H9 (cell line): ENCODE data around the gene DENND1A. TPM values are rescaled to one million over a fixed set of nuclear protein-coding genes. Genes with fewer than 3 reads are reported as not detected.

Experiments used
- DNase-seq: peaks from one replicate; pipeline ENCODE4 v3.0.0-alpha.2; 2017
- H2AFZ ChIP-seq: one replicate; pipeline ENCODE4 v1.6.1; 2013; ENCODE audit warnings: mild to moderate bottlenecking, low read length, control low read depth, moderate library complexity
- H2AK5ac ChIP-seq: 2 replicates; pipeline ENCODE4 v1.6.1; 2013; ENCODE audit warnings: low read length, control low read depth, mixed read lengths; ENCODE audit not compliant: insufficient read length
- H2BK120ac ChIP-seq: one replicate; pipeline ENCODE4 v1.6.1; 2013; ENCODE audit warnings: low read depth, mild to moderate bottlenecking, low read length, control low read depth, inconsistent platforms; ENCODE audit not compliant: poor library complexity, severe bottlenecking
- H2BK12ac ChIP-seq: 2 replicates; pipeline ENCODE4 v1.6.1; 2013; ENCODE audit warnings: low read length, control low read depth, mixed read lengths, low read depth; ENCODE audit not compliant: insufficient read length
- H2BK15ac ChIP-seq: 2 replicates; pipeline ENCODE4 v1.6.1; 2013; ENCODE audit warnings: low read depth, low read length, control low read depth
- H2BK20ac ChIP-seq: one replicate; pipeline ENCODE4 v1.6.1; 2013; ENCODE audit warnings: low read depth, mild to moderate bottlenecking, low read length, control low read depth, inconsistent platforms; ENCODE audit not compliant: poor library complexity, severe bottlenecking
- H2BK5ac ChIP-seq: 2 replicates; pipeline ENCODE4 v1.6.1; 2013; ENCODE audit warnings: low read length, control low read depth, mixed read lengths; ENCODE audit not compliant: insufficient read length
- H3K14ac ChIP-seq: 2 replicates; pipeline ENCODE4 v1.6.1; 2013; ENCODE audit warnings: low read length, control low read depth; ENCODE audit not compliant: insufficient read depth
- H3K18ac ChIP-seq: 2 replicates; pipeline ENCODE4 v1.6.1; 2013; ENCODE audit warnings: low read depth, mild to moderate bottlenecking, mixed read lengths, low read length, control low read depth; ENCODE audit not compliant: insufficient read length
- H3K23ac ChIP-seq: 2 replicates; pipeline ENCODE4 v1.6.1; 2013; ENCODE audit warnings: low read length, control low read depth, mixed read lengths, low read depth; ENCODE audit not compliant: insufficient read length
- H3K23me2 ChIP-seq: 2 replicates; pipeline ENCODE4 v1.6.1; 2013; ENCODE audit warnings: low read depth, mild to moderate bottlenecking, mixed read lengths, low read length, control low read depth; ENCODE audit not compliant: insufficient read length, poor library complexity, severe bottlenecking
- H3K27ac ChIP-seq: 2 replicates; pipeline ENCODE4 v1.5.1; 2013; ENCODE audit warnings: low read length, control low read depth, mixed read lengths, low read depth; ENCODE audit not compliant: insufficient read length
- H3K27me3 ChIP-seq: 2 replicates; pipeline ENCODE4 v1.6.1; 2013; ENCODE audit warnings: low read length, control low read depth, inconsistent platforms; ENCODE audit not compliant: insufficient read depth
- H3K4ac ChIP-seq: 2 replicates; pipeline ENCODE4 v1.6.1; 2013; ENCODE audit warnings: low read depth, mild to moderate bottlenecking, control low read depth, inconsistent platforms, low read length, moderate library complexity
- H3K4me1 ChIP-seq: 2 replicates; pipeline ENCODE4 v1.6.1; 2013; ENCODE audit warnings: low read length, control low read depth, inconsistent platforms; ENCODE audit not compliant: insufficient read depth
- H3K4me2 ChIP-seq: 2 replicates; pipeline ENCODE4 v1.6.1; 2013; ENCODE audit warnings: low read length, control low read depth, mixed read lengths; ENCODE audit not compliant: insufficient read length, insufficient read depth
- H3K56ac ChIP-seq: 2 replicates; pipeline ENCODE4 v1.6.1; 2013; ENCODE audit warnings: low read depth, mild to moderate bottlenecking, mixed read lengths, low read length, control low read depth; ENCODE audit not compliant: insufficient read length
- H3K79me1 ChIP-seq: 2 replicates; pipeline ENCODE4 v1.6.1; 2013; ENCODE audit warnings: low read depth, mild to moderate bottlenecking, moderate library complexity, low read length, control low read depth, inconsistent platforms; ENCODE audit not compliant: insufficient read depth, poor library complexity, severe bottlenecking
- H3K79me2 ChIP-seq: 2 replicates; pipeline ENCODE4 v1.6.1; 2013; ENCODE audit warnings: low read length, control low read depth, inconsistent platforms; ENCODE audit not compliant: insufficient read depth
- H3K9ac ChIP-seq: 2 replicates; pipeline ENCODE4 v1.6.1; 2013; ENCODE audit warnings: low read length, control low read depth, mixed read lengths; ENCODE audit not compliant: insufficient read length; ENCODE audit errors: extremely low read depth
- H3K9me3 ChIP-seq: one replicate; pipeline ENCODE4 v1.6.1; 2013; ENCODE audit warnings: low read depth, low read length, inconsistent platforms; ENCODE audit not compliant: control insufficient read depth
- H3T11ph ChIP-seq: one replicate; pipeline ENCODE4 v1.6.1; 2013; ENCODE audit warnings: mild to moderate bottlenecking, low read length, control low read depth, inconsistent platforms
- H4K20me1 ChIP-seq: one replicate; pipeline ENCODE4 v1.6.1; 2013; ENCODE audit not compliant: control insufficient read depth, insufficient read length, insufficient read depth
- H4K5ac ChIP-seq: 2 replicates; pipeline ENCODE4 v1.6.1; 2013; ENCODE audit warnings: low read depth, mild to moderate bottlenecking, mixed read lengths, low read length, control low read depth; ENCODE audit not compliant: insufficient read length
- H4K8ac ChIP-seq: replicated peaks from 2 replicates; pipeline ENCODE4 v1.6.1; 2013; ENCODE audit warnings: low read length, control low read depth, mixed read lengths, low read depth; ENCODE audit not compliant: insufficient read length
- H4K91ac ChIP-seq: 2 replicates; pipeline ENCODE4 v1.6.1; 2013; ENCODE audit warnings: low read depth, mild to moderate bottlenecking, moderate library complexity, mixed read lengths, low read length, control low read depth; ENCODE audit not compliant: insufficient read length
- H3K27ac Mint-ChIP-seq, 3 experiments: 2 replicates in 2 of 3; 3 replicates in 1 of 3; pipeline ENCODE4 v1.8.0; 2020 to 2021; ENCODE audit warnings: mixed read lengths in 3 of 3, mild to moderate bottlenecking in 1 of 3, moderate library complexity in 1 of 3
- H3K27me3 Mint-ChIP-seq: 2 replicates; pipeline ENCODE4 v1.8.0; 2021; ENCODE audit warnings: low read depth, mild to moderate bottlenecking, moderate library complexity, mixed read lengths
- H3K36me3 Mint-ChIP-seq, 3 experiments: 2 replicates in 2 of 3; 3 replicates in 1 of 3; pipeline ENCODE4 v1.8.0; 2020 to 2021; ENCODE audit warnings: low read depth in 3 of 3, mixed read lengths in 3 of 3; ENCODE audit not compliant: insufficient read depth in 1 of 3
- H3K4me1 Mint-ChIP-seq, 2 experiments: 2 replicates each; pipeline ENCODE4 v1.8.0; 2020; ENCODE audit warnings: mixed read lengths in 2 of 2
- H3K4me3 Mint-ChIP-seq, 2 experiments: 2 replicates in 1 of 2; 3 replicates in 1 of 2; pipeline ENCODE4 v1.8.0; 2020 to 2021; ENCODE audit warnings: mild to moderate bottlenecking in 2 of 2, mixed read lengths in 2 of 2, moderate library complexity in 1 of 2
- H3K9me3 Mint-ChIP-seq, 2 experiments: 2 replicates in 1 of 2; 3 replicates in 1 of 2; pipeline ENCODE4 v1.8.0; 2020; ENCODE audit warnings: mild to moderate bottlenecking in 2 of 2, mixed read lengths in 2 of 2, moderate library complexity in 1 of 2
- CTCF ChIP-seq: fragments of 200-600 bp; sonication (generic); conservative IDR thresholded peaks from 3 replicates; pipeline ENCODE4 v1.8.0; 2021; ENCODE audit warnings: antibody characterized with exemption, mild to moderate bottlenecking
- WGBS: extraction: QIAGEN DNeasy Blood & Tissue Kit; methylation state at CpG from one replicate; pipeline ENCODE4 v1.1.7; 2013; ENCODE audit warnings: missing lambda C conversion rate, low lambda C conversion rate, mixed read lengths; ENCODE audit not compliant: insufficient read length; ENCODE audit errors: extremely low coverage; 5-methylcytosine and 5-hydroxymethylcytosine counted together
- total RNA-seq: library from RNA; stranded (reverse); gene quantifications from 2 replicates; pipeline ENCODE4 v1.2.1, GENCODE V29; 2021

The DENND1A gene
- total RNA-seq, 1 experiment from 2014 or later = 20.4 TPM

DNA sequence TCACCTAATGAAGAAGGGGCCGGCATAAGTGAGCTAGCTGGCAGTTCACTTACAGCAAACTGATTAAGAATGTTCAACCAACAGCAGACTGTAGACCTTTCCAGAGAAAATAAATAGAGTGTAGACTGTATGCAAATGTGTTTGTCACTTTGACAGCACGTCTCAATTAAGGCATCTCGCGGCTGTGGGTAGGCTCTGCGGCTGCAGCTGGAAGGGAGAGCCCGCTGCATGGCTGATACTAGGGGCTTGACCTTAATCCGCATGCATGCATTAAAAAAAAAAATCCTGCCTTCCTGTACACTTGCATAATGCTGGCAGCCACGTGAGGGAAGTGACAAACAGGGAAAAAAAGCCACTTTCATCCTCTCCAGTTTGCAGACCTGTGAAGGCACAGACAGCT is 491.6 kb downstream of the DENND1A start:
- Histone ChIP-seq H3K79me2 (no peaks in the 10 kb centered on the region), H3K27ac (no peak overlapping the region), H2AK5ac (no peak overlapping the region), H3K27me3 (no peaks in the 10 kb centered on the region), H4K20me1 (no peaks in the 10 kb centered on the region), H3K14ac (no peak overlapping the region), H3K4me2 (no peak overlapping the region), H3K9ac (no peak overlapping the region), H2AFZ (no peak overlapping the region), H2BK20ac (no peak overlapping the region), H3T11ph (no peak overlapping the region), H2BK12ac (no peak overlapping the region), H3K23me2 (no peaks in the 10 kb centered on the region), H2BK5ac (no peak overlapping the region), H3K23ac (no peak overlapping the region), H2BK15ac (no peak overlapping the region), H3K9me3 (no peaks in the 10 kb centered on the region), H3K4ac (no peak overlapping the region), H2BK120ac (no peak overlapping the region), H4K8ac (no peak overlapping the region), H3K79me1 (no peaks in the 10 kb centered on the region), H4K91ac (no peak overlapping the region), H3K56ac (no peak overlapping the region), H4K5ac (no peak overlapping the region), H3K18ac (no peak overlapping the region), H3K4me1 (peaks cover 4% of the 10 kb centered on the region; the same call in 1 of the 2 replicates)
- no peak for TF ChIP-seq CTCF
- DNase-seq = peak; percentile 24
- peaks cover 20 to 33% of the 10 kb centered on the region in 2 experiments for H3K4me1 Mint-ChIP-seq
- peaks cover 0 to 7% (median 0%) of the 10 kb centered on the region in 3 experiments; a peak in 2 of 7 replicates for H3K36me3 Mint-ChIP-seq
- H3K9me3 Mint-ChIP-seq = no peaks in the 10 kb centered on the region
- H3K4me3 Mint-ChIP-seq = no peak overlapping the region
- H3K27me3 Mint-ChIP-seq = no peaks in the 10 kb centered on the region
- WGBS = no CpG with 5 or more reads among the region's 8 CpGs
- peak overlapping the region in 2 of 3 experiments; percentile 55 to 89; a peak in 3 of 7 replicates for H3K27ac Mint-ChIP-seq
